Measurements from ENCODE around the gene RAMP3. TPM values are rescaled to one million over a fixed set of nuclear protein-coding genes. Genes with fewer than 3 reads are reported as not detected.

RAMP3 gene
- total RNA-seq, 2 donors from 2014 or later = 45.5 to 54.1 TPM

GRCh38 chr7:45173596-45174327 is 16.2 kb downstream of the RAMP3 start:
- DNase-seq (ENCODE audit: low spot score) = peak; percentile 64
- intact Hi-C loops (cut with DNase I) = no loop called here

GRCh38 chr7:45174328-45174610 is 16.7 kb downstream of the RAMP3 start:
- intact Hi-C loops (cut with DNase I) = no loop called here
- DNase-seq (ENCODE audit: low spot score) = peak; percentile 30

- intact Hi-C loops (cut with DNase I) = no loop called here
- DNase-seq (ENCODE audit: low spot score) = peak; percentile 75
Measured at GRCh38 chr7:45174966-45175765, 17.6 kb downstream of the RAMP3 start.

- DNase-seq (ENCODE audit: low spot score) = peak; percentile 41
- intact Hi-C loops (cut with DNase I) = no loop called here
Measured at GRCh38 chr7:45176091-45176490, 18.5 kb downstream of the RAMP3 start.

GRCh38 chr7:45176886-45177731 is 19.5 kb downstream of the RAMP3 start:
- intact Hi-C loops (cut with DNase I) = no loop called here
- peak; percentile 64 for DNase-seq (ENCODE audit: low spot score)

GRCh38 chr7:45177801-45178200 is 20.2 kb downstream of the RAMP3 start:
- intact Hi-C loops (cut with DNase I) = no loop called here
- peak; percentile 76 for DNase-seq (ENCODE audit: low spot score)

- DNase-seq (ENCODE audit: low spot score) = peak; percentile 48
- intact Hi-C loops (cut with DNase I) = no loop called here
Measured at GRCh38 chr7:45178241-45179225, 20.9 kb downstream of the RAMP3 start.

GRCh38 chr7:45179666-45180065 is 22.1 kb downstream of the RAMP3 start:
- DNase-seq (ENCODE audit: low spot score) = peak; percentile 17
- intact Hi-C loops (cut with DNase I) = no loop called here

- DNase-seq (ENCODE audit: low spot score) = peak; percentile 75
- intact Hi-C loops (cut with DNase I) = no loop called here
Measured at GRCh38 chr7:45180084-45180986, 22.7 kb downstream of the RAMP3 start.

GRCh38 chr7:45181286-45181960 is 23.8 kb downstream of the RAMP3 start:
- intact Hi-C loops (cut with DNase I) = no loop called here

GRCh38 chr7:45181991-45182855 is 24.6 kb downstream of the RAMP3 start:
- peak; percentile 68 for DNase-seq (ENCODE audit: low spot score)

More at GRCh38 chr7:45181286-45181960, 23.8 kb downstream of the RAMP3 start:
- peak; percentile 48 for DNase-seq (ENCODE audit: low spot score)

GRCh38 chr7:45182856-45183710 is 25.5 kb downstream of the RAMP3 start:
- DNase-seq (ENCODE audit: low spot score) = peak; percentile 58

More at GRCh38 chr7:45181991-45182855, 24.6 kb downstream of the RAMP3 start:
- intact Hi-C loops (cut with DNase I) = no loop called here

GRCh38 chr7:45183711-45184210 is 26.2 kb downstream of the RAMP3 start:
- intact Hi-C loops (cut with DNase I) = no loop called here
- peak; percentile 31 for DNase-seq (ENCODE audit: low spot score)

More at GRCh38 chr7:45182856-45183710, 25.5 kb downstream of the RAMP3 start:
- intact Hi-C loops (cut with DNase I) = no loop called here

GRCh38 chr7:45184326-45185027 is 26.9 kb downstream of the RAMP3 start:
- intact Hi-C loops (cut with DNase I) = no loop called here
- no peak for DNase-seq (ENCODE audit: low spot score)

All from posterior vena cava (tissue), 2 donors.